IPS DF 4.7 (cell line): Measurements from ENCODE around the gene PDK4.
A peak's percentile ranks its signal among the peaks of the same experiment; 100 is the strongest.
"Not testable (repeated sequence)": the region's sequence is repeated elsewhere in the genome, so short reads cannot be mapped to it uniquely, and the experiment has no call there.

Source experiments
- DNase-seq: peaks from one replicate; pipeline ENCODE4 v3.0.0-alpha.2; 2013; ENCODE audit warnings: low spot score; ENCODE audit errors: extremely low read depth

The PDK4 gene

DNA sequence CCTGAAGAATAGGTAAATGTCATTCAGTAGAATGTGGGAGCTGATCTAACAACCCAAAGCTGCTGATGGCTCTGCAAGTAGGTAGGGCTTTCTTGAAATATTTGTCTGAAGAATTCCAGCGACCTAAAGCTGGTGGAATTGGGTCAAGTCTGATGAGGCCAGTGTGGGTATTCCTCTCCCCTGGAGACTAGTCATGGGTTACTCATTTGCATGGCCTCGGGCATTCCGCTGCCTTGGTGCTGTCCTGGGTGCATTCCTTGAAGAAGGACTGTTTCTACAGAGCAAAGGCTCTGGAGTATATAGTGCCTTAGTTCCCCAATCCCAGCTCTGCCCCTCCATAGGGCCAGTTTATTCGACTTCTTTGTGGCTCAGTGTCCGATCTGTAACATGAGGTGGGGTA lies 19.2 kb downstream of the PDK4 start:
- DNase-seq = no peak

DNA sequence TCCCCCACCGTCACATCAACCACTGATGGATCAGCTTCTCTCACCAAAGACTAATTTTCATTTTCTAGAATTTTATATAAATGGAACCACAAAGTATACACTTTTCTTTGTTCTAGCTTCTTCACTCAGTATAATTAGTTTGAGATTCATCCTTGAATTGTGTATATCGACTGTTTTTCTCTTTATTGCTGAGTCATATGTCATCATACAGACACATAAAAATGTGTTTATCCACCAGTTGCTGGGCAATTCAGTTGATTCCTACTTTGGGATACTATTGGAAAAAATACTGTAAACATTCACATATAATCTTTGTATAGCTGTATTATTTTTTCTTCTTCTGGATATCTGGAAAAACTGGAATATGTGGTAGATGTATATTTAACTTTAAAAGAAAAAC lies 26.6 kb downstream of the PDK4 start:
- DNase-seq = no peak

- DNase-seq = no peak
These were observed 35.6 kb downstream of the PDK4 start for GRCh38 chr7:95560674-95561073.

DNA sequence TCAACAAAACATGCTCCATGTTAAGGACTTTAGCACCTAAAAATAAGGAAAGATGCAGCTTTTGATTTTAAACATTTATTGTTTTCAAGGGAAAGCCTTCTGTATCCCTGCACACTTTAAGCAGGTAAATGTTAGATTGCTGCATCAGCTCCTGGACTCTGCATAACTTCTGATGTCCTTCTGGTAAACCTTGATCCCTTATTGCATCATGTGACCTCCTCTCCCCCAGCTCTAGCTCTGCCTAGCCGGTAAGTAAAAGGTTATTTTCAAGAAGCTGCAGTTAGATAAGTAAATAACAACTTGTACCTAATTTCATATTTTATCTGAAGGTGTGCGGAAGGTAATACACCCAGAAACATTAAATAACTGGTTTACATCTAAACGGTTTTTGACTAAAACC lies 37.5 kb downstream of the PDK4 start:
- no peak for DNase-seq

DNA sequence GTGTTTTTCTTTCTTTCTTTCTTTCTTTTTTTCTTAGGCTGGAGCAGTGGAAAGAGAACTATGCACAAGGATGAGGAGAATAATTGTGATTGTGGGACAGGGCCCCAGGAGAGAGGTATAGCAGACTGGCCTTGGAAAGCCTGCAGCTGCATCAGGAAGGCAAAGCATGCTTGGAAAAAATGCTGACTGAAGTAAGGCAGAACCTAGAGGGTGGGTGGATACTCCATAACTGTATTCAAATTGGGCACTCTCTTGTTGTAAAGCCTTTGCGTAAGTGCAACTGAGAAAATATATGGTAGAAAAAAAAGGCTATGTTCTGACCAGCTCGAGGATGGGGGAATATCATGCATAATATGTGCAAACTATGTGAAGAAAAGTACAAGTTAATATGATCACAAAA lies 39.5 kb downstream of the PDK4 start:
- no peak for DNase-seq

DNA sequence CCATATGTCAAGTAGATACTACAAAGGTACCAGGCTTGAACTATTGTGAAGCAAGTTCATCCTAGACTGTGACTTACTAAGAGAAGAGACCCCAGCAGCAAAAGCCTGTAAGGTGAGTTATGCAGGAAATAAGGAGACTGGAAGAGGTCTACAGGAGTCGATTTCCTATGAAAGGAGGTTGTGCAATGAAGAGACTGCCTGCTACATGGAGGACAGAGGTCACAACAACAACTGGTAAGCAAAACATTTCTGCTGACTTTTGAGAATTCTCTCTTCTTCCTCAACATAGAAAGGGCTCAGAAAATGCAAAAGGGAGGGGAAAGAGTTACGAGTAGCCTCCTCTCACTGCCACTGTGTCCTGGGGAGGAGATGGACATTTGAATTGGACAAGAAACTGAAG lies 42.4 kb downstream of the PDK4 start:
- DNase-seq = no peak

GRCh38 chr7:95552010-95552926 lies 44.0 kb downstream of the PDK4 start:
- not testable (repeated sequence) for DNase-seq

DNA sequence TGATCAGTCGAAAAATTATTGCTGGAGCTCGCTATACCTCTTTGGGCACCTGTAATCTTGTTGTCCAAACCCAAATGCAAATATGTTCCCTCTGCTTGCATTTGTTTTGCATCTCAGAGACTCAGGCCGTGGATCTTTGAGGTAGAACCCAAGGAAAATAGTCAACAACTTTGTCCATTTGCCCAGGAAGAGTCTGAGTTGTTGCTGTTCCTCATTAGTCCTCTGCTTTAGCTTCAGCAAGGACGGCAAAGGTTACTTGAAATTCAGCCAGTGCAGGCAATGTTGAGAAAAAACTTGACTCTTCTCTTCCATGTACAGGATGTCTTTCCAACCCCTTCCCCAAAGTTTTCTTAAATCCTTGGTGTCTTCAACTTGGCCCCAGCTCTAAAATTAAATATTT lies 45.8 kb downstream of the PDK4 start:
- no peak for DNase-seq

GRCh38 chr7:95549818-95550529 lies 46.3 kb downstream of the PDK4 start:
- DNase-seq = no peak

DNA sequence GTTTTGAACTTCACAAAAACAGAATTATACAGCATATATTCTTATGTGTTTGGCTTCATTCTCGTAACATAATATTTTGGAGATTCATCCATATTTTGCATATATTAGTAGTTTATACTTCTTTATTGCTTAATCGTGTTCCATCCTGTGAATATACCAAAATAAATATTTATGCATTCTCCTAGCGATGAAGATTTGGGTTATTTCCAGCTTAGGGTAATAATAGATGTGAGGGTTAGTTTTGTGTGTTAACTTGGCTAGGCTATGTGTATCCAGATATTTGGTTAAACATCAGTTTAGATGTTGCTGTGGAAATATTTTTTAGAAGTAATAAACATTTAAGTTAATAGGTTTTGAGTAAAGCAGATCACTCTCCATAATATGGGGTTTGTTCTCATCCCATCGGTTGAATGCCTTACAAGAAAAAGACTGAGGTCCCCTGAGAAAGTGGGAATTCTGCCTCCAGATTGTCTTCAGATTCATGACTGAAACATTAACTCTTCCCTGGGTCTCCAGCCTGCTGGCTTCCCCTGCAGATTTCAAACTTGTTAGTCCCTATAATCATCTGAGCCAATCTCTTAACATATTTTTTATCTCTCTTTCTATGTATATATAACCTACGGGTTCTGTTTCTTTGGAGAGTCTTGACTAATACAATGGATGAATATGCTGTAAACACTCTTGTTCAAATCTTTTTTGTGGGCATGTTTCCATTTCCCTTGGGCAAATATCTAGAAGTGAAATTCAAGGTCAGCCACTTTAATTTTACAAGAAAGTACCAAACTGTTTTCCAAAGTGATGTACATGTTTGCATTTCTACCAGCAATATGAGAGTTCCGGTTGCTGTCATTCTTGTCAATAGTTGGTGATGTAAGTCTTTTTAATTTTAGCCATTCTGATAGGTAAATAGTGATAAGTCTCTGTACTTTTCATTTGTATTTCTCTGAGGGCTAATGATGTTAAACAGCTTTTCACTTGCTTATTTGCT lies 48.7 kb downstream of the PDK4 start:
- no peak for DNase-seq

DNA sequence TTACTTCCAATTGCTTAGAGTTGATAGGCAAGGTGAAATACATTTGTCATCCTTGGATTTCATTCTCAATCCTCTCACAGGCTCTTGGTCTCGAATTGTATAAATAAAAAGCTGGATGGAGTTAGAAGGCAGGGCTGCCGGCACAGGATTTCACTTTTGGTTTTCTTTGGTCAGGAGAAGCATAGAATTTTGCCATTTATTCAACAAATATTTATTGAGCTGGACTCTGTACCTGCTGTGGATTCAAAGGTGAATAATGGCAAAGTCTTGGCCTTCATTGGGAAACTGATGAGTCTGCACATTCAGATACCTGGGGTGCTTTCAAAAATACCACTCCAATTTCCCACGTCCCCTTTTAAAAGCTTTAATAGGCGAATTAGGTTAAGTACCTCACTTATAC lies 49.7 kb downstream of the PDK4 start:
- no peak for DNase-seq

- DNase-seq = no peak
These were observed 50.6 kb downstream of the PDK4 start for GRCh38 chr7:95545673-95546072.

GRCh38 chr7:95545007-95545615 lies 51.2 kb downstream of the PDK4 start:
- peak; percentile 7 for DNase-seq

- no peak for DNase-seq
These were observed 52.1 kb downstream of the PDK4 start for GRCh38 chr7:95544171-95544570.

- DNase-seq = no peak
These were observed 53.0 kb downstream of the PDK4 start for GRCh38 chr7:95543312-95543711.

DNA sequence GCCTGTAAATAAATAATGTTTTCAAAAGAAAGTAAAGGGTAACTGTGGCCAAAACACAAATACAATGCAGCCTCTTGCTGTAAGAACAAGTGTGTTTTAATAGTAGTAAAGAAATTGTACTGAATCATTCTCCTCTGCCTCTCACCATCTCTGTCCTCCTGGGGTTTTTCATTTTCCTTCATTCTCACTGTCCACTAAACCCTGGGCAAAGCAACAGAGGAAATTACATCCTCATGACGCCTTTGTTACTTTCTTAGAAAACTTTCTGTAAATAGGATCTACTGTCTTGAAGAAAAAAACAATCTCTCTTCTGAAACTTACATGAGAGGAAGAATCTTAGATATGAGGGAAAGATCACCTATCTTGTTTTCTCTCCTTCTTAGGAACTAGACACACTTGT lies 56.0 kb downstream of the PDK4 start:
- no peak for DNase-seq

GRCh38 chr7:95539426-95539825 lies 56.9 kb downstream of the PDK4 start:
- no peak for DNase-seq

GRCh38 chr7:95537468-95537867 lies 58.8 kb downstream of the PDK4 start:
- DNase-seq = no peak

- no peak for DNase-seq
These were observed 59.5 kb downstream of the PDK4 start for GRCh38 chr7:95536656-95537311.

- no peak for DNase-seq
These were observed 60.7 kb downstream of the PDK4 start for GRCh38 chr7:95535662-95536061.

GRCh38 chr7:95534796-95535195 lies 61.5 kb downstream of the PDK4 start:
- no peak for DNase-seq
